HG03469 (cell line): Measurements from ENCODE around the gene SELENOV.
"Not testable (repeated sequence)": the region's sequence is repeated elsewhere in the genome, so short reads cannot be mapped to it uniquely, and the experiment has no call there.

ENCODE experiments used
- ATAC-seq: cut with Tn5 transposase; IDR thresholded peaks from one replicate; pipeline ENCODE4 v1.9.1; 2021; ENCODE audit warnings: mild to moderate bottlenecking, moderate library complexity, moderate number of reproducible peaks; ENCODE audit not compliant: unreplicated experiment

Gene SELENOV

DNA sequence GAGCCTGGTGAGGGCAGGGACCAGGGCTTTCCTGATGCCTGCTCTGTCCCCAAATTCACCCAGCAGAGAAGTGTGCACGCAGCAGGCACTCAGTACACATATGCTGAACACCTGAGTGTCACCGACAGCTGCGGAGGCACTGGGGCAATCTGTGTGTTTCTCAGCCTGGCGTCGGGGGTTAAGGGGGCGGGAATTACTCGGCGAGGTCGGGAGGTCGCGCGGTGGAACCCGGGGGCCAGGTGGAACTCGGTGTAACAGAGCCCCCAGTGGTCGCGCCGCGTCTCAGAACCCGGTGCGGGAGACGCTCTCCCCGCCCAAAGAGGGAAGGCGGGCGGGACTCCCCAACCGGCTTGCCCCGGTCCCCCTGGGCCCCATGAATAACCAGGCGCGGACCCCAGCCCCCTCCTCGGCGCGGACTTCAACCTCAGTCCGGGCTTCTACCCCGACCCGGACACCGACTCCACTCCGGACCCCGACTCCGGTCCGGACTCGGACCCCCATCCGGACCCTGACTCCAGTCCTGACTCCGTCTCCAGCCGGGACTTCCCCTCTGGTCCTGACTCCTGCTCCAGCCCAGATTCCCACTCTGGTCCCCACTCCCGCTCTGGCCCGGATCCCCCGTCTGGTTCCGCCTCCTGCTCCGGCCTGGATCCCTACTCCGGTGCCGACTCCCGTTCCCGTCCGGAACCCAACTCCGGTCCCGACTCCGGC lies at the start of gene SELENOV:
TSS of gene SELENOV (plus strand) at position 300 of the 711 bp plus-strand sequence. CDS start at position 374, 74 bp downstream.
- no peak for ATAC-seq

GRCh38 chr19:39465956-39466747 lies 48.8 kb upstream of the SELENOV start:
- no peak for ATAC-seq

DNA sequence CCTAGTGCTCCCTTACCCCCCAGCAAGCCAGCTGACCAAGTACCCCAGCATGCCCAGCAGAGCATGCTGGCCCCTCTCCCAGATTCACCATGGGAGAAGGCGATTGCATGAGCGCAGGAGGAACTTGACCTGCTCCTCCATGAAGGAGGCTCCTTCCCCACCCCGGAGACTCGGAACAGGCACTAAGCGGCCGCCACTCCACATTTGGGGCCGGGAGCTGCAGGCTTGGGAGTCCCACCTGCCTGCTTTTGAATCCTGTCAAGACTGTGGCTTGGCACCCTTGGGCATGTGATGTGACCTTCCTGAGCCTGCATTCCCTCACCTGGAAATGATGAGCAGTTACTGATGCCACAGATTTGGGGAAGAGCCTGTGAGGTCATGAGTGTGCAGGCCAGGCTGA lies 47.0 kb upstream of the SELENOV start:
- ATAC-seq = no peak

DNA sequence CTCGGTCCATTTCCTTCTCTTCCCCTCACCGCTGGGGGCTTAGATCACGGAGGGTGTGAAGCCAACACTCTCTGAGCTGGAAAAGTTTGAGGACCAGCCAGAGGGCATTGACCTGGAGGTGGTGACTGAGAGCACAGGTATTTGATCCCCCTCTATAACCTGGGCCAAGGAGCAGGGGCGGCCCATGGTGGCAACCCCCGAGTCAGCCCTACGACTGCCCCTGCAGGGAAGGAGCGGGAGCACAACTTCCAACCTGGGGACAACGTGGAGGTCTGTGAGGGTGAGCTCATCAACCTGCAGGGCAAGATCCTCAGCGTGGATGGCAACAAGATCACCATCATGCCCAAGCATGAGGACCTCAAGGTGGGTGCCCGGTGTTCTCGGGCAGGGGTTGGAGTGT lies 45.9 kb upstream of the SELENOV start:
- no peak for ATAC-seq

DNA sequence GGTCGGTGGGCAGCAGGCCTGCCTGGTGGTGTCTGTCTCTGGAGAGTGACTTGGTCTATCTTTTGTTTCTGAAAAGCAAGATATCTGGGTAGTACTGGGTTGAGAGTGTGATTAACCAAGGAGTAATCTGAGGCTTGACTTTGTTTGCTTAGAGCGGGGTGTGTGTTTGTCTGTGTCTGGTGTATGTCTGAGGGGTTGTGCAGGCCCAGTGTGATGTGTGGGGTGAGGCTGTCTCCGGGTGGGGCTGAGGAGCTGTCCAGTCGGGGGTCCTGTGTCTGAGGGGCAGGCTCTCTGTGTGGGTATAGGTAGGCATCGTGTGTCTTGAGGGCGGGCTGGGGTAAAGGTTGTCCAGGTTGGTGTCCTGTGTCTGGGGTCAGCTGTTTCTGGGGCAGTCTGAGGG lies 45.4 kb upstream of the SELENOV start:
- ATAC-seq = no peak

DNA sequence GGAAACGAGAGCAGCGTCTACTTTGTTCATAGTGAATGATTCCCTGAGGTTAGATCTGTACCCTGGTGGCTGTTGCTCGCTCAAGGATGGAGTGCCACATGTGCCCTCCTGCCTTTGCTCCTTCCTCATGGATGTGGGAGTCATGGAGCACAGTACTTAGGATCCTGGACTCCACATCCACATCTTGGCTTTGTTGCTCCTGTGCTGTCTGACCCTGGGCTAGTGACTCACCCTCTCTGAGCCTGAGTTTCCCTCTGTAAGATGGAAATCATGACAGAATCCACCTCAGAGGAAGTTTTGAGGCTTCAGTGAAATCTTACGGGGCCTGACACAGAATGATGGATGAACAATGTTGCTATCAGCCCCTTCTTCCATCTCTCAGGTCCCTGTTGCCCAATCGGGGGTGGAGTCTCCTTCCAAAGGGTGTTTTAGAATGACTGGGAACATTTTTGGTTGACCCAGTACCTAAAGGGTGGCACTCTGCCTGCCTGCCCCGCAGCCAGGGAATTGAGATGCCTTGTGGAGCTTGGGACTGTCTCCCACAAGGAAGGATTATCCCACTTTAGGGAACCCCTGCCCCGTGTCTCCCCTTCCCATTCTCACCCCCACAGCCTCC lies 44.1 kb upstream of the SELENOV start:
- ATAC-seq = no peak

GRCh38 chr19:39471756-39472536 lies 43.0 kb upstream of the SELENOV start:
- no peak for ATAC-seq

DNA sequence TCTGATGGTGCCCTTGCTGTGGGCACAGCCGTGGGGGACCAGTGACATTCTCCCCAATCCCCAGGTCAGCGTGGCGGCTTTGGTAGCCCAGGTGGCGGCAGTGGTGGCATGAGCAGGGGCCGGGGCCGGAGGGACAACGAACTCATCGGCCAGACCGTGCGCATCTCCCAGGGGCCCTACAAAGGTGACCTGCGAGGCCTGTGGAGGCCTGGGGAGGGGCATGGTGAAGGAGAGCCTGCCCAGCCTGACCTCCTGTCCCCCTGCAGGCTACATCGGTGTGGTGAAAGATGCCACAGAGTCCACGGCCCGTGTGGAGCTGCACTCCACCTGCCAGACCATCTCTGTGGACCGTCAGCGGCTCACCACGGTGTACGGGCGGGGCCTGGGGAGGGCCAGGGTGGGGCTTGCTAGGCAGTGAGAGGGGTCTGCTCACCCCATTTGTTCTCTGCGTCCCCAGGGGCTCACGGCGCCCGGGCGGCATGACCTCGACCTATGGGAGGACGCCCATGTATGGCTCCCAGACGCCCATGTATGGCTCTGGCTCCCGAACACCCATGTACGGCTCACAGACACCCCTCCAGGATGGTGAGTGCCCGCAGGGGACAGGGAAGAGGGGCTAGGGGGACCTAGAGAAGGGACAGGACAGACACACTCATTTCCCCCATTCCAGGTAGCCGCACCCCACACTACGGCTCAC lies 42.0 kb upstream of the SELENOV start:
- no peak for ATAC-seq

DNA sequence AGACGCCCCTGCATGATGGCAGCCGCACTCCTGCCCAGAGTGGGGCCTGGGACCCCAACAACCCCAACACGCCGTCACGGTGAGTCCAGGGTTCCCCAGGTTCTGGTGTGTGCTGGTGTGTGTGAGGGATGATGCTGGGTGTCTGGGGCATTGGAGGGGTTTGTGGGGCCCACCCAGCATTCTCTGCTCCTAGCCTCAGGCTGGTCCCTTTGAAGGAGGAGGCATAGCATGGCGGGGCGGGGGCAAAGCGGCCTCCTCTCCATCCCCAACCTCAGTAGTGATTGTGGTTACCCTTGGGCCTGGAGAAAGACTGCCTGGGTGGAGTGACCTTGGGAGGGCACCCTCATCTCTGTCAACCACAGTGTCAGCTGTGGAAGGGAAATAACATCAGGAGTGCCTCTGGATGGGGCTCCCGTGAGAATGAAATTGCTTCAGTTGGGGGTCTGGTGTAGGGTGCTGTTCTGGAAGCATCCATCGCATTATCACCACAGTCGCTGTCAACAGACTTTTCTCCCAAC lies 41.4 kb upstream of the SELENOV start:
- no peak for ATAC-seq

DNA sequence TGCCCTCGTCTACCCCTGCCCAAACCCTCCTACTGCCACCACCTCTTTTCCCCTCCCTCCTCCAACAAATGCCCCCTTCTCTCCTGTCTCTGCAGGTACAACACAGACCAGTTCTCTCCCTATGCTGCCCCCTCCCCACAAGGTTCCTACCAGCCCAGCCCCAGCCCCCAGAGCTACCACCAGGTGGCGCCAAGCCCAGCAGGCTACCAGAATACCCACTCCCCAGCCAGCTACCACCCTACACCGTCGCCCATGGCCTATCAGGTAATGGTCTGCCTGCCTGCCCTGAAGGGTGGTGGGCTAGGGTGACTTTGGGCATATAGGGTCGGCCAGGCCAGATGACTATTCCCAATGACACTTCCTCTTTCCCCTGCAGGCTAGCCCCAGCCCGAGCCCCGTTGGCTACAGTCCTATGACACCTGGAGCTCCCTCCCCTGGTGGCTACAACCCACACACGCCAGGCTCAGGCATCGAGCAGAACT lies 40.8 kb upstream of the SELENOV start:
- no peak for ATAC-seq

DNA sequence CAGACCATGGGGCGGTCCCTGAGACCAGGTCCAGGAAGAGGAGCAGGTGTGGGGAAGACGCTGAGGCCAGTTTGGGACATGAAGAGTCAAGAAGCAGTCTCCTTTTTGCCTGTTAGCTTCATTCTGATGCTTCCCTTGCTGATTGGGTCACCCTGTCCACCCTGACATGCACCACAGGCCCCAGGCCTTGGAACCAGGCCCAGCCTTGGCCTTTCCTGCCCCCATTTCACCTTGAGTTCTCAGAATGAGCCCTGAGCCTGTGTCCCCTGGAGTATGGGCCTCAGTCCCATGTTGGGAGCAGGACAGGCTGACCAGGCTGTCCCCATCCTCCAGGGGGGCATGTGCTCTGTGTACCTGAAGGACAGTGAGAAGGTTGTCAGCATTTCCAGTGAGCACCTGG lies 39.2 kb upstream of the SELENOV start:
- ATAC-seq = no peak

DNA sequence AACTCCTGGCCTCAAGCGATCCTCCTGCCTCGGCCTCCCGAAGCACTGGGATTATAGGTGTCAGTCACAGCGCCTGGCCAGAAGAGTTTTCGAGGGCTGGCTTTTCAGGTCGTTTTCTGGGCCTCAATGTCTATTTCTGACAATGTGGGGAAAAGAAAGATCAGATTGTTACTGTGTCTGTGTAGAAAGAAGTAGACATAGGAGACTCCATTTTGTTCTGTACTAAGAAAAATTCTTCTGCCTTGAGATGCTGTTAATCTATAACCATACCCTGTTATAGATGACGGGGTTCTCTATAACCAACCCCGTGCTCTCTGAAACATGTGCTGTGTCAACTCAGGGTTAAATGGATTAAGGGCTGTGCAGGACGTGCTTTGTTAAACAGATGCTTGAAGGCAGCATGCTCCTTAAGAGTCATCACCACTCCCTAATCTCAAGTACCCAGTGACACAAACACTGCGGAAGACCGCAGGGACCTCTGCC lies 35.6 kb upstream of the SELENOV start:
- ATAC-seq = not testable (repeated sequence)

DNA sequence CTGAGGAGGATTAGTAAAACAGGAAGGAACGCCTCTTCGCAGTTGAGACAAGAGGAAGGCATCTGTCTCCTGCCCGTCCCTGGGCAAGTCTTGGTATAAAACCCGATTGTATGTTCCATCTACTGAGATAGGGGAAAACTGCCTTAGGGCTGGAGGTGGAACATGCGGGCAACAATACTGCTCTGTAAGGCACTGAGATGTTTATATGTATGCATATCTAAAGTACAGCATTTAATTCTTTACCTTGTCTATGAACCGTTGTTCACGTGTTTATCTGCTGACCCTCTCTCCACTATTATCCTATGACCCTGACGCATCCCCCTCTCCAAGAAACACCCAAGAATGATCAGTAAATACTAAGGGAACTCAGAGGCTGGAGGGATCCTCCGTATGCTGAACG lies 35.0 kb upstream of the SELENOV start:
- ATAC-seq = no peak

GRCh38 chr19:39480337-39481228 lies 34.4 kb upstream of the SELENOV start, which contains the start of gene TIMM50:
TIMM50 (plus strand) TSS chr19:39480838; CDS start chr19:39480854, 16 bp downstream.
- ATAC-seq = peak; percentile 68

- ATAC-seq = no peak
Observed at GRCh38 chr19:39481229-39481545, 33.8 kb upstream of the SELENOV start.

DNA sequence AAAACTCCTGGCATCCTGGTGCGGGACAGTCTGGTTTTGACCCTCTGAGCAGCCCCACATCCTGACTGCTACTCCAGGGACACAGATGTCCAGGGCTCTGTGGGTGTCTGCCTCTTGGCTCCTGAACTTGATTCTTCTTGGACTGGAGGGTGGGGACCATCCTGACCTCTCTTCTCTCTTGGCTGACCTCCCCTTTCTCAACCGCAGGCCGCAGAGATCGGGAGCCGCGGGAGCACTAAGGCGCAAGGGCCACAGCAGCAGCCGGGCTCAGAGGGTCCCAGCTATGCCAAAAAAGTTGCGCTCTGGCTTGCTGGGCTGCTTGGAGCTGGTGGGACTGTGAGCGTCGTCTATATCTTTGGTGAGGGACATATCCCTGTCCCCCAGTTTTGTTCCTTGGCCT lies 33.3 kb upstream of the SELENOV start:
- ATAC-seq = no peak

DNA sequence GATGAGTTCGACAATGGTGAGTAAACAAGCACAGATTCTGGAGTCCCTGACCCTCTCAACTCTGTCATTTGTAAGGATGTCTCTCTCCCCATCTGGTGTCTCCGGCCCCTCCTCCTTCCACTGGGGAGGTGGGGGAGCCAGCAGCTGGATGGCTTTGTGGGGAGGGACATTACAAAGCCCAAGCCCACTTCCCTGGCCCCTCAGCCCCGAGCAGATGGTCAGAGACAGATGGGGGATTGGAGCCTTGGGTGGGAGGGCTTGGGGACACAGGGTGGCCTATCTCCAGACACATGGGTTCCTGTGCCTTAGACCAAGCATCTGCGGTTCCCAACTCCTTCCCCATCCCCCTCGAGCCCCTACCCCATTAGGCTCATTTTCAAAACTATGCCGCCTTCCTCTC lies 31.8 kb upstream of the SELENOV start:
- ATAC-seq = no peak

GRCh38 chr19:39489756-39490155 lies 25.2 kb upstream of the SELENOV start:
- ATAC-seq = no peak

DNA sequence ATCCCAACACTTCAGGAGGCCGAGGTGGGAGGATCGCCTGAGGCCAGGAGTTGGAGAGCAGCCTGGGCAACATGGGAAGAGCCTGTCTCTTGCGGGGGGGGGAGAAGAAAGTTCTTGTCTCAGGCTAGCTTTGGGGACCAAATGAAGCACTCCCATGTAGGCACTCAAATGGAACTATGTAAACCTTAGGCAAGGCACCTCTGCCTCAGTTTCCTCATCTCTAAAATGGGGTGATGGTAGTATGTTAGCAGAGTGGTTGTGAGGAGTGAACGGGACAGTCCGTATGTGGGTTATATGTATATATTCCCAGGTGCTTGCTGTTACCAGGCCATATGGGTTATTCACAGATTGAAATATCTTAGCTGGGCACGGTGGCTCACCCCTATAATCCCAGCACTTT lies 22.7 kb upstream of the SELENOV start:
- ATAC-seq = no peak
